GM12891 (cell line): ENCODE measurements around the gene RRAGC.

Experiments
- POLR2A ChIP-seq: IDR thresholded peaks from 2 replicates; pipeline ENCODE4 v1.6.1; 2011; ENCODE audit warnings: low read depth, low read length, control low read depth
- POLR2AphosphoS5 ChIP-seq: IDR thresholded peaks from 2 replicates; pipeline ENCODE4 v1.6.1; 2011; ENCODE audit warnings: low read depth, low read length, control low read depth
- SPI1 ChIP-seq: IDR thresholded peaks from 2 replicates; pipeline ENCODE4 v1.6.1; 2011; ENCODE audit warnings: low read depth, low read length, control low read depth

DNA sequence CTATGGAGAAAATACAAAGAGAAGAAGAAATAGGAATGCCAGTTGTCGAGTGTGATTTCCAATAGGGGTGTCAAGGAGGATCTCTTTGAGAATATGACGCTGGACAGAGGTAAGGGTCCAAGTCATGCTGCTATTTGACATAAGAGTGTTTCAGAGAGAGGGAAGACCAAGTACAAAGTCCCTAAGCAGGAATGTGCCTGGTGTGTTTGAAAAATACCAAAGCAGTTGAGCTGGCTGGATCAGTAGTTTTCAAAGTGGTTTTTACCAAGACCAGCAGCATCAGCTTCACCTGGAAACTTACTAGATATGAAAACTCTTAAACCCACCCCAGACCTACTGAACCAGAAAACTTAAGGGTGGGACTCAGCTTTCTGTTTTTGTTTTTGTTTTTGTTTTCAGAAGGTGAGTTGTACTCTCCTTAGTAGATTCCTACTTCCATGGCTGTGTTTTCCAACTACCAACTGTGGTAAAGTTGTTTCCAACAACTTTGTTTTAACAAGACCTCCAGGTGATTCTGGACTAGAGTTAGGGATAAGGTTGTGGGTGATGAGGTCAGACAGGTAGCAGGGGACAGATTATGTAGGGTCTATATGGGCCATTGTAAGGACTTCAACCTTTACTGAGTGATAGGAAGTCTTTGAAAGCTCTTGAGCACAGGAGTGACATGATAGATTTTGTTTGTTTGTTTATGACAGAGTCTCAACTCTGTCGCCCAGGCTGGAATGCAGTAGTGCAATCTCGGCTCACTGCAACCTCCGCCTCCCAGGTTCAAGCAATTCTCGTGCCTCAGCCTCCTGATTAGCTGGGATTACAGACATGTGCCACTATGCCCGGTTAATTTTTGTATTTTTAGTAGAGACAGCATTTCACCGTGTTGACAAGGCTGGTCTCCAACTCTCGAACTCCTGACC, 29.1 kb upstream of the RRAGC start:
- TF ChIP-seq POLR2A (no peak), POLR2AphosphoS5 (no peak), SPI1 (no peak)
